HepG2 (cell line): ENCODE results near the gene FGFR3. TPM values are rescaled to one million over a fixed set of nuclear protein-coding genes. Genes with fewer than 3 reads are reported as not detected.

Source experiments
- EZH2 ChIP-seq: conservative IDR thresholded peaks from 2 replicates; pipeline ENCODE4 v1.6.1; 2012; ENCODE audit warnings: mild to moderate bottlenecking, low read depth, low read length, moderate library complexity
- GLI4 ChIP-seq: sonication (generic); formaldehyde crosslinking; IDR thresholded peaks from 2 replicates; pipeline ENCODE4 v1.5.1; 2020; ENCODE audit warnings: missing genetic modification reagents, mild to moderate bottlenecking, moderate library complexity, borderline replicate concordance
- MEF2D ChIP-seq: sonication (generic); formaldehyde crosslinking; IDR thresholded peaks from 2 replicates; pipeline ENCODE4 v1.5.1; 2020; ENCODE audit warnings: mild to moderate bottlenecking, missing genetic modification reagents
- NFIB ChIP-seq: sonication (generic); formaldehyde crosslinking; IDR thresholded peaks from 2 replicates; pipeline ENCODE4 v1.9.0; 2021; ENCODE audit warnings: missing genetic modification reagents, mild to moderate bottlenecking, borderline replicate concordance
- NKX3-1 ChIP-seq: sonication (generic); formaldehyde crosslinking; IDR thresholded peaks from 2 replicates; pipeline ENCODE4 v1.5.0; 2020; ENCODE audit warnings: missing genetic modification reagents
- SP140L ChIP-seq: sonication (generic); formaldehyde crosslinking; IDR thresholded peaks from 2 replicates; pipeline ENCODE4 v1.4.0; 2020; ENCODE audit warnings: missing genetic modification reagents, borderline replicate concordance
- U2AF2 ChIP-seq: fragments of 200-400 bp; formaldehyde crosslinking; IDR thresholded peaks from 2 replicates; pipeline ENCODE4 v1.6.1; 2017; ENCODE audit warnings: low read depth, mild to moderate bottlenecking, low read length
- ZNF678 ChIP-seq: sonication (generic); formaldehyde crosslinking; IDR thresholded peaks from 2 replicates; pipeline ENCODE4 v1.4.0; 2020; ENCODE audit warnings: mild to moderate bottlenecking, missing genetic modification reagents
- polyA plus RNA-seq, 8 experiments: library from polyadenylated mRNA; depleted of rRNA in 3 of 8; stranded (reverse) in 7 of 8; unstranded in 1 of 8; fragments of >200 nt; fragmentation: Illumina TruSeq in 4 of 8; extraction: Trizol in 4 of 8; gene quantifications; 2 replicates each; pipeline versions ENCODE4 v1.2.1 to v1.2.3, GENCODE V29; 2011 to 2016; ENCODE audit warnings: low read depth in 4 of 8, missing spikeins in 1 of 8, mixed read lengths in 1 of 8; ENCODE audit not compliant: insufficient read depth in 1 of 8
- total RNA-seq, 5 experiments: library from RNA; depleted of rRNA; stranded (reverse); fragments of >200 nt; fragmentation: Illumina TruSeq; extraction: Trizol; gene quantifications; 2 replicates each; pipeline ENCODE4 v1.2.3, GENCODE V29; 2016; ENCODE audit warnings: low read depth in 1 of 5
- TF ChIP-seq, protein P1 (sequence below): sonication (generic); formaldehyde crosslinking; IDR thresholded peaks from one replicate; pipeline ENCODE4 v1.5.1; 2020; ENCODE audit warnings: mild to moderate bottlenecking, missing genetic modification reagents; ENCODE audit errors: not compliant biosample characterization
- TF ChIP-seq, protein P2 (sequence below): sonication (generic); formaldehyde crosslinking; IDR thresholded peaks from 2 replicates; pipeline ENCODE4 v1.4.0; 2020; ENCODE audit warnings: mild to moderate bottlenecking, missing genetic modification reagents
- TF ChIP-seq, protein P3 (sequence below): sonication (generic); formaldehyde crosslinking; IDR thresholded peaks from 2 replicates; pipeline ENCODE4 v1.5.0; 2020; ENCODE audit warnings: missing genetic modification reagents

The FGFR3 gene
- total and polyA plus RNA-seq, 2 of the 13 experiments (the other 11 are each of a cell fraction or from before 2014, with no cell fraction given) = 103 to 109 TPM

DNA sequence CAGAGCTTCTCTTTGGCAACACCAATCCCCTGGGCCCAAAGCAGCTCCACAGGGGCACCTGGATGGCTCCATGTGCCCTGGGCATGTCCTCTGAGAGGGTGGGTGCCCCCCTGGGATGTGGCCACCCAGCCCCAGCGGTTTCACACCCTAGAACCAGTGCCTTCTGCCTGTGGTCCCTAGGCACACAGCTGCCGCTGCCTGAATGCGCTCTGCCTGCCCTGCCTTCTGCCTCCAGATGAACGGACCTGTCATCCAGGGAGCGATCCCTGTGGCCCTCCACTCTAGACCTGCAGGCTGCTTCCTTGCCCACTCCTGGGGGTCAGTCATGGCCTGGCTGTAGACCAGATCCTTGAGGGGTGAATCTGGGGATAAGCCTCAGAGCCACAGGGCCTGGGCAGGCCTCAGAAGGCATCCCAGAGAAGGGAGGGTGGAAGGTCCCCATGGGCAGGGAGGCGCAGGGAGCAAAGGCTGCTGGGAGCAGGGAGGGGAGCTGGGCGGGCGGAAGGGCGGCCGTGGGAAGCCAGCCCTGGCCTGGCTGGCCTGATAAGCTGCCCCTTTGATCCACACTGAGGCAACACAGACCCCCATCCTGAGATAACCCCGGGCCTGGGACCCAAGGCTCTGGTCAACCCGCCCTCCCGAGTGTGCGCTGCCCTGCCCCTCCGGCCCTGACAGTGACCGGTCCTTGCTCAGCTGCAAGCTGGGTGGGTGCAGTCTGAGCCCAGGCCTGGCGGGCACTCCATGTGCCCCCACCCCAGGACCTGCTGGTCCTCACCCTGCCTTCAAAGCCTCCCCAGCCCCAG lies 8.1 kb upstream of the FGFR3 start (continued):
- TF ChIP-seq, protein P1, sequence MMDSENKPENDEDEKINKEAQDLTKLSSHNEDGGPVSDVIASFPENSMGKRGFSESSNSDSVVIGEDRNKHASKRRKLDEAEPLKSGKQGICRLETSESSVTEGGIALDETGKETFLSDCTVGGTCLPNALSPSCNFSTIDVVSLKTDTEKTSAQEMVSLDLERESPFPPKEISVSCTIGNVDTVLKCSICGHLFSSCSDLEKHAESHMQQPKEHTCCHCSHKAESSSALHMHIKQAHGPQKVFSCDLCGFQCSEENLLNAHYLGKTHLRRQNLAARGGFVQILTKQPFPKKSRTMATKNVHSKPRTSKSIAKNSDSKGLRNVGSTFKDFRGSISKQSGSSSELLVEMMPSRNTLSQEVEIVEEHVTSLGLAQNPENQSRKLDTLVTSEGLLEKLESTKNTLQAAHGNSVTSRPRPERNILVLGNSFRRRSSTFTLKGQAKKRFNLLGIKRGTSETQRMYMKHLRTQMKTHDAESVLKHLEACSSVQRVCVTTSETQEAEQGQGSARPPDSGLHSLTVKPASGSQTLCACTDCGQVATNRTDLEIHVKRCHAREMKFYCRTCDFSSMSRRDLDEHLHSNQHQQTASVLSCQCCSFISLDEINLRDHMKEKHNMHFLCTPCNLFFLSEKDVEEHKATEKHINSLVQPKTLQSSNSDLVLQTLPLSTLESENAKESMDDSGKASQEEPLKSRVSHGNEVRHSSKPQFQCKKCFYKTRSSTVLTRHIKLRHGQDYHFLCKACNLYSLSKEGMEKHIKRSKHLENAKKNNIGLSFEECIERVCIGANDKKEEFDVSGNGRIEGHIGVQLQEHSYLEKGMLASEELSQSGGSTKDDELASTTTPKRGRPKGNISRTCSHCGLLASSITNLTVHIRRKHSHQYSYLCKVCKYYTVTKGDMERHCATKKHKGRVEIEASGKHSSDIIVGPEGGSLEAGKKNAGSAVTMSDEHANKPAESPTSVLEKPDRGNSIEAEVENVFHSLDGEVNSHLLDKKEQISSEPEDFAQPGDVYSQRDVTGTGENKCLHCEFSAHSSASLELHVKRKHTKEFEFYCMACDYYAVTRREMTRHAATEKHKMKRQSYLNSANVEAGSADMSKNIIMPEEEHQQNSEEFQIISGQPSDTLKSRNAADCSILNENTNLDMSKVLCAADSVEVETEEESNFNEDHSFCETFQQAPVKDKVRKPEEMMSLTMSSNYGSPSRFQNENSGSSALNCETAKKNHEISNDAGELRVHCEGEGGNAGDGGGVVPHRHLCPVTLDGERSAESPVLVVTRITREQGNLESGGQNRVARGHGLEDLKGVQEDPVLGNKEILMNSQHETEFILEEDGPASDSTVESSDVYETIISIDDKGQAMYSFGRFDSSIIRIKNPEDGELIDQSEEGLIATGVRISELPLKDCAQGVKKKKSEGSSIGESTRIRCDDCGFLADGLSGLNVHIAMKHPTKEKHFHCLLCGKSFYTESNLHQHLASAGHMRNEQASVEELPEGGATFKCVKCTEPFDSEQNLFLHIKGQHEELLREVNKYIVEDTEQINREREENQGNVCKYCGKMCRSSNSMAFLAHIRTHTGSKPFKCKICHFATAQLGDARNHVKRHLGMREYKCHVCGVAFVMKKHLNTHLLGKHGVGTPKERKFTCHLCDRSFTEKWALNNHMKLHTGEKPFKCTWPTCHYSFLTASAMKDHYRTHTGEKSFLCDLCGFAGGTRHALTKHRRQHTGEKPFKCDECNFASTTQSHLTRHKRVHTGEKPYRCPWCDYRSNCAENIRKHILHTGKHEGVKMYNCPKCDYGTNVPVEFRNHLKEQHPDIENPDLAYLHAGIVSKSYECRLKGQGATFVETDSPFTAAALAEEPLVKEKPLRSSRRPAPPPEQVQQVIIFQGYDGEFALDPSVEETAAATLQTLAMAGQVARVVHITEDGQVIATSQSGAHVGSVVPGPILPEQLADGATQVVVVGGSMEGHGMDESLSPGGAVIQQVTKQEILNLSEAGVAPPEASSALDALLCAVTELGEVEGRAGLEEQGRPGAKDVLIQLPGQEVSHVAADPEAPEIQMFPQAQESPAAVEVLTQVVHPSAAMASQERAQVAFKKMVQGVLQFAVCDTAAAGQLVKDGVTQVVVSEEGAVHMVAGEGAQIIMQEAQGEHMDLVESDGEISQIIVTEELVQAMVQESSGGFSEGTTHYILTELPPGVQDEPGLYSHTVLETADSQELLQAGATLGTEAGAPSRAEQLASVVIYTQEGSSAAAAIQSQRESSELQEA (CRISPR knock-in tag) = no peak
- peak; percentile 79; the same call in 1 of the 2 replicates for TF ChIP-seq MEF2D (CRISPR knock-in tag)
- no peak for TF ChIP-seq ZNF678 (CRISPR knock-in tag)
- TF ChIP-seq SP140L (CRISPR knock-in tag) = no peak
- no peak for TF ChIP-seq U2AF2
- TF ChIP-seq, protein P2, sequence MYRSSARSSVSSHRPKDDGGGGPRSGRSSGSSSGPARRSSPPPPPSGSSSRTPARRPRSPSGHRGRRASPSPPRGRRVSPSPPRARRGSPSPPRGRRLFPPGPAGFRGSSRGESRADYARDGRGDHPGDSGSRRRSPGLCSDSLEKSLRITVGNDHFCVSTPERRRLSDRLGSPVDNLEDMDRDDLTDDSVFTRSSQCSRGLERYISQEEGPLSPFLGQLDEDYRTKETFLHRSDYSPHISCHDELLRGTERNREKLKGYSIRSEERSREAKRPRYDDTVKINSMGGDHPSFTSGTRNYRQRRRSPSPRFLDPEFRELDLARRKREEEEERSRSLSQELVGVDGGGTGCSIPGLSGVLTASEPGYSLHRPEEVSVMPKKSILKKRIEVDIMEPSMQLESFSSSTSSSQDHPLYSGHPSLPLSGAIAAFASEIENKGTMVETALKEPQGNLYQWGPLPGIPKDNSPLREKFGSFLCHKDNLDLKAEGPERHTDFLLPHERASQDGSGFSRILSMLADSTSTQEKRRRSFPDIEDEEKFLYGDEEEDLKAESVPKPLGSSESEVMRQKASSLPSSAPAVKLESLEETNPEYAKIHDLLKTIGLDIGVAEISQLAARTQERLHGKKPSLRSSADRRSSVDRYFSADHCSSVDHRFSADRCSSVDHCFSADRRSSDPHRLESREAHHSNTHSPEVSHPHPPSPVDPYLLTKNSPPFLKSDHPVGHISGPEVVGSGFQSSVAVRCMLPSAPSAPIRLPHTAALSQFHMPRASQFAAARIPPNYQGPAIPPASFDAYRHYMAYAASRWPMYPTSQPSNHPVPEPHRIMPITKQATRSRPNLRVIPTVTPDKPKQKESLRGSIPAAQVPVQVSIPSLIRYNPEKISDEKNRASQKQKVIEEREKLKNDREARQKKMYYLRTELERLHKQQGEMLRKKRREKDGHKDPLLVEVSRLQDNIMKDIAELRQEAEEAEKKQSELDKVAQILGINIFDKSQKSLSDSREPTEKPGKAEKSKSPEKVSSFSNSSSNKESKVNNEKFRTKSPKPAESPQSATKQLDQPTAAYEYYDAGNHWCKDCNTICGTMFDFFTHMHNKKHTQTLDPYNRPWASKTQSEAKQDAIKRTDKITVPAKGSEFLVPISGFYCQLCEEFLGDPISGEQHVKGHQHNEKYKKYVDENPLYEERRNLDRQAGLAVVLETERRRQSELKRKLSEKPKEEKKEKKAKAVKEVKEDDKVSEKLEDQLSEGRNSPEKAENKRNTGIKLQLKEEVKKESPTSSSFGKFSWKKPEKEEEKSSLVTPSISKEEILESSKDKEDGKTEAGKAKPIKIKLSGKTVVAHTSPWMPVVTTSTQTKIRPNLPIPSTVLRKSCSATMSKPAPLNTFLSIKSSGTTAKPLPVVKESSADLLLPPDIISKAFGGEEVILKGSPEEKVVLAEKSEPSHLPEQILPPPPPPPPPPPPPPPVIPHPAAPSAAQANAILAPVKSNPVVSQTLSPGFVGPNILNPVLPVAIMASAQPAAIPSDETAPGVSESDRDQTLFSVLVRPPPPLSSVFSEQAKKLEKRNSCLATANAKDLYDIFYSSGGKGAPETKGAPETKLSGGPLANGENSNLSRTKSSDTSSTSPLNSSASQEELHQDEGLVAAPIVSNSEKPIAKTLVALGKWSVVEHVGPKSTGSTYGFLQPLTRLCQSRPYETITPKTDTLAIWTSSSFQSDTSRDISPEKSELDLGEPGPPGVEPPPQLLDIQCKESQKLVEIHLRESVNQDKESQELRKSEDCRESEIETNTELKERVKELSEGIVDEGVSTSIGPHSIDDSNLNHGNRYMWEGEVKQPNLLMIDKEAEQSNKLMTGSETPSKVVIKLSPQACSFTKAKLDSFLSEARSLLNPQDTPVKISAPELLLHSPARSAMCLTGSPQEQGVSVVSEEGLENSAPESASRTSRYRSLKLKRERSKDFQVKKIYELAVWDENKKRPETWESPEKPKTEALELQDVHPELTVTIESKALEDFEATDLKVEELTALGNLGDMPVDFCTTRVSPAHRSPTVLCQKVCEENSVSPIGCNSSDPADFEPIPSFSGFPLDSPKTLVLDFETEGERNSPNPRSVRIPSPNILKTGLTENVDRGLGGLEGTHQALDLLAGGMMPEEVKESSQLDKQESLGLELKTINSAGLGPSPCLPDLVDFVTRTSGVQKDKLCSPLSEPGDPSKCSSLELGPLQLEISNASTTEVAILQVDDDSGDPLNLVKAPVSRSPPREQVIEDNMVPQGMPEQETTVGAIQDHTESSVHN (CRISPR knock-in tag) = 0 out of 2 replicates have a peak, but pooled peaks have one; percentile 57
- TF ChIP-seq, protein P3, sequence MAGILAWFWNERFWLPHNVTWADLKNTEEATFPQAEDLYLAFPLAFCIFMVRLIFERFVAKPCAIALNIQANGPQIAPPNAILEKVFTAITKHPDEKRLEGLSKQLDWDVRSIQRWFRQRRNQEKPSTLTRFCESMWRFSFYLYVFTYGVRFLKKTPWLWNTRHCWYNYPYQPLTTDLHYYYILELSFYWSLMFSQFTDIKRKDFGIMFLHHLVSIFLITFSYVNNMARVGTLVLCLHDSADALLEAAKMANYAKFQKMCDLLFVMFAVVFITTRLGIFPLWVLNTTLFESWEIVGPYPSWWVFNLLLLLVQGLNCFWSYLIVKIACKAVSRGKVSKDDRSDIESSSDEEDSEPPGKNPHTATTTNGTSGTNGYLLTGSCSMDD (CRISPR knock-in tag) = no peak
- no peak for TF ChIP-seq NKX3-1 (CRISPR knock-in tag)
- TF ChIP-seq NFIB = no peak
- TF ChIP-seq EZH2 = no peak
- TF ChIP-seq GLI4 = no peak; the same call in 1 of the 2 replicates
